ENCODE data around the gene CRB2. TPM values are rescaled to one million over a fixed set of nuclear protein-coding genes. Genes with fewer than 3 reads are reported as not detected.

The CRB2 gene
- total RNA-seq, 2 experiments from 2014 or later, result not detected

GRCh38 chr9:123360161-123361085 is 4.4 kb downstream of the CRB2 start:
- H3K9me3 Mint-ChIP-seq, result no peaks in the 10 kb centered on the region
- peaks cover 11% of the 10 kb centered on the region for H3K27me3 Mint-ChIP-seq
- H3K9me3 ChIP-seq (ENCODE audit: control insufficient read depth in 1 of 2, insufficient read depth in 1 of 2, low read length in 2 of 2), result no peaks in the 10 kb centered on the region
- H3K27ac Mint-ChIP-seq, result no peak overlapping the region
- no peak overlapping the region for H3K4me3 Mint-ChIP-seq
- H3K27me3 ChIP-seq (ENCODE audit: control insufficient read depth in 1 of 2, insufficient read depth in 2 of 2, low read length in 2 of 2), result no peaks in the 10 kb centered on the region
- H3K4me1 Mint-ChIP-seq (ENCODE audit: low read depth), result peaks cover 17% of the 10 kb centered on the region
- no peaks in the 10 kb centered on the region for H3K36me3 ChIP-seq (ENCODE audit: insufficient read depth, low read length)
- ChIA-PET POLR2A (no interaction called here), CTCF (no interaction called here)
- intact Hi-C loops (cut with DNase I, micrococcal nuclease), result no loop called here
- peaks cover 25% of the 10 kb centered on the region for H3K4me1 ChIP-seq (ENCODE audit: insufficient read depth, low read length)
- TF ChIP-seq CTCF (IDR thresholded peaks at IDR 0.05), result no peak
- ATAC-seq (ENCODE audit: poor library complexity) (no peak), DNase-seq (peak in 10 of 14 experiments; percentile 8 to 50 (median 22))
- no peak overlapping the region for H3K27ac ChIP-seq (ENCODE audit: low read depth in 1 of 2, low read length in 2 of 2)
- no peaks in the 10 kb centered on the region for H3K36me3 Mint-ChIP-seq (ENCODE audit: low read depth)
- no peak overlapping the region for H3K4me3 ChIP-seq (ENCODE audit: low read length)

- Histone ChIP-seq H3K4me1 (ENCODE audit: insufficient read depth, low read length) (peaks cover 25% of the 10 kb centered on the region), H3K36me3 (ENCODE audit: insufficient read depth, low read length) (no peaks in the 10 kb centered on the region), H3K9me3 (ENCODE audit: control insufficient read depth in 1 of 2, insufficient read depth in 1 of 2, low read length in 2 of 2) (no peaks in the 10 kb centered on the region), H3K4me3 (ENCODE audit: low read length) (no peak overlapping the region), H3K27ac (ENCODE audit: low read depth in 1 of 2, low read length in 2 of 2) (no peak overlapping the region), H3K27me3 (ENCODE audit: control insufficient read depth in 1 of 2, insufficient read depth in 2 of 2, low read length in 2 of 2) (no peaks in the 10 kb centered on the region)
- H3K9me3 Mint-ChIP-seq, result no peaks in the 10 kb centered on the region
- ChIA-PET CTCF (no interaction called here), POLR2A (no interaction called here)
- ATAC-seq (ENCODE audit: poor library complexity) (no peak), DNase-seq (no peak)
- H3K4me3 Mint-ChIP-seq, result no peak overlapping the region
- TF ChIP-seq CTCF (IDR thresholded peaks at IDR 0.05), result no peak
- H3K27ac Mint-ChIP-seq, result no peak overlapping the region
- intact Hi-C loops (cut with DNase I, micrococcal nuclease), result no loop called here
- peaks cover 17% of the 10 kb centered on the region for H3K4me1 Mint-ChIP-seq (ENCODE audit: low read depth)
- peaks cover 13% of the 10 kb centered on the region for H3K27me3 Mint-ChIP-seq
- H3K36me3 Mint-ChIP-seq (ENCODE audit: low read depth), result no peaks in the 10 kb centered on the region
These were observed 5.2 kb downstream of the CRB2 start for GRCh38 chr9:123361086-123361730.

- no peak for ATAC-seq (ENCODE audit: poor library complexity)
- H3K36me3 ChIP-seq (ENCODE audit: insufficient read depth, low read length), result no peaks in the 10 kb centered on the region
- H3K4me1 ChIP-seq (ENCODE audit: insufficient read depth, low read length), result peaks cover 25% of the 10 kb centered on the region
- POLR2A ChIA-PET, result no interaction called here
- H3K27me3 Mint-ChIP-seq, result peaks cover 13% of the 10 kb centered on the region
- intact Hi-C loops (cut with DNase I, micrococcal nuclease), result no loop called here
- TF ChIP-seq CTCF (IDR thresholded peaks at IDR 0.05), result no peak
- peaks cover 17% of the 10 kb centered on the region for H3K4me1 Mint-ChIP-seq (ENCODE audit: low read depth)
- no peak overlapping the region for H3K27ac Mint-ChIP-seq
- no peaks in the 10 kb centered on the region for H3K9me3 Mint-ChIP-seq
- CTCF ChIA-PET, result no interaction called here
- H3K27me3 ChIP-seq (ENCODE audit: control insufficient read depth in 1 of 2, insufficient read depth in 2 of 2, low read length in 2 of 2), result no peaks in the 10 kb centered on the region
- no peaks in the 10 kb centered on the region for H3K36me3 Mint-ChIP-seq (ENCODE audit: low read depth)
- no peak overlapping the region for H3K27ac ChIP-seq (ENCODE audit: low read depth in 1 of 2, low read length in 2 of 2)
- H3K4me3 Mint-ChIP-seq, result no peak overlapping the region
- no peaks in the 10 kb centered on the region for H3K9me3 ChIP-seq (ENCODE audit: control insufficient read depth in 1 of 2, insufficient read depth in 1 of 2, low read length in 2 of 2)
- no peak for DNase-seq
- H3K4me3 ChIP-seq (ENCODE audit: low read length), result no peak overlapping the region
These were observed 5.9 kb downstream of the CRB2 start for GRCh38 chr9:123361731-123362510.
